Measurements from ENCODE around the gene ME2.

ME2 gene

DNA sequence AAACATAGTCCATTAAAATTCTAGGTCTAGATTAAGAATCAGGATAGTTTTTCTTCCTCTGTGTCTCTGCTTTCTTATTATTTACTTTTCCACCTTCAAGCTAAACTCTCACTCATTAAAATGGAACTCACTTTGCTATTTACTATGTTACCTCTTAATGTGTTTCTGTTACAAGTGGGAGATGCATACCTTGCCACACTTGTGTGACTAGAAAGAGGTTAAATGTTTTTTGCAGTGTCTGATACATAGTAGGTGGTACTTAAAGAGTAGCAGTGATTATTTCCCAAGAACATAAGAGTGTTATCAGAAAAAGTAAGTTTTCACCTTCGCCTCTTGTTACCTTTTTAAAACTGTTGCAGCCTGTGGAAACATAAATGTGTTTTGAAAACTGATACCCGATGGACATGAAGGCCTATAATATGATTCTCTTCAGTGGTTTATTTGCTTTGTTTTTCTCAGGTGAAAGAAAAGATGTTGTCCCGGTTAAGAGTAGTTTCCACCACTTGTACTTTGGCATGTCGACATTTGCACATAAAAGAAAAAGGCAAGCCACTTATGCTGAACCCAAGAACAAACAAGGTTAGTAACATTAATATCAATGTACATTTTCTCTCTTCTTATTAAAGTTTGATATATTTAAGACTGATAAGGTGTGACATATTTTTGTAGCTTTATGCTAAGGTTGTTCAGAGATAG lies 16.6 kb downstream of the ME2 start:
- Histone ChIP-seq H3K27me3 (ENCODE audit: low read depth, low read length) (no peaks in the 10 kb centered on the region), H3K4me2 (ENCODE audit: low read length) (no peak overlapping the region), H3K4me1 (ENCODE audit: low read length) (peaks cover 7% of the 10 kb centered on the region), H3K9ac (ENCODE audit: low read length) (no peak overlapping the region), H3K9me3 (ENCODE audit: insufficient read depth, low read length) (peaks cover 4% of the 10 kb centered on the region; the same call in 1 of the 2 replicates), H2AFZ (ENCODE audit: low read depth, low read length) (no peak overlapping the region), H3K27ac (ENCODE audit: low read length) (no peak overlapping the region), H3K79me2 (ENCODE audit: low read length) (peaks cover 43% of the 10 kb centered on the region), H4K20me1 (ENCODE audit: insufficient read depth, low read length) (peaks cover 9% of the 10 kb centered on the region; the same call in 1 of the 2 replicates), H3K36me3 (replicated peaks; ENCODE audit: low read depth, low read length) (peaks cover 49% of the 10 kb centered on the region), H3K4me3 (ENCODE audit: low read length) (no peak overlapping the region)
- TF ChIP-seq EZH2phosphoT487 (IDR thresholded peaks at IDR 0.05; ENCODE audit: low read depth) (no peak), CTCF (IDR thresholded peaks at IDR 0.05; ENCODE audit: low read depth, low read length) (no peak)

- TF ChIP-seq EZH2phosphoT487 (IDR thresholded peaks at IDR 0.05; ENCODE audit: low read depth): no peak
- no peak overlapping the region for H3K4me2 ChIP-seq (ENCODE audit: low read length)
- H3K9ac ChIP-seq (ENCODE audit: low read length): no peak overlapping the region
- H3K9me3 ChIP-seq (ENCODE audit: insufficient read depth, low read length): peaks cover 4% of the 10 kb centered on the region; the same call in 1 of the 2 replicates
- no peak overlapping the region for H2AFZ ChIP-seq (ENCODE audit: low read depth, low read length)
- H3K36me3 ChIP-seq (replicated peaks; ENCODE audit: low read depth, low read length): peaks cover 52% of the 10 kb centered on the region
- H3K79me2 ChIP-seq (ENCODE audit: low read length): peaks cover 37% of the 10 kb centered on the region
- H3K27ac ChIP-seq (ENCODE audit: low read length): no peak overlapping the region
- H3K27me3 ChIP-seq (ENCODE audit: low read depth, low read length): no peaks in the 10 kb centered on the region
- H3K4me1 ChIP-seq (ENCODE audit: low read length): peaks cover 13% of the 10 kb centered on the region
- H4K20me1 ChIP-seq (ENCODE audit: insufficient read depth, low read length): peaks cover 6% of the 10 kb centered on the region; the same call in 1 of the 2 replicates
- H3K4me3 ChIP-seq (ENCODE audit: low read length): no peak overlapping the region
Measured at GRCh38 chr18:50896093-50896492, 17.2 kb downstream of the ME2 start.

DNA sequence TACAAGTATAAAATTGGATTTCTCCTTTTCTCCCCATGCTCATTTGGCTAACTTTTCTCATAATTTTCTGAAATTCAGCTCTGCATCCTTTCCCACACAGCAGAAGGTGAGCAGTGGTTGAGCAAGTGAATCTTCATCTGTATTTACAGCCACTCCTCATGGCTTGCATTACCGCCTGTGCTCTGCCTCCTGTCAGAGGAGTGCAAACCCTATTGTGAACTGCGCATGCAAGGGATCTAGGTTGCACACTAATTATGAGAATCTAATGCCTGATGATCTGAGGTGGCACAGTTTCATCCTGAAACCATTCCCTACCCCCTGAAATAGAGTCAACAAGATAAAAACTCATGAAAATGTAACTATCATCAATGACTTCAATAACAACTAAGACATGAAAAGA lies 20.0 kb downstream of the ME2 start:
- Histone ChIP-seq H3K36me3 (replicated peaks; ENCODE audit: low read depth, low read length) (peaks cover 56% of the 10 kb centered on the region), H3K4me3 (ENCODE audit: low read length) (no peak overlapping the region)
- no peak for TF ChIP-seq EZH2phosphoT487 (IDR thresholded peaks at IDR 0.05; ENCODE audit: low read depth)
- no peak for TF ChIP-seq CTCF (IDR thresholded peaks at IDR 0.05; ENCODE audit: low read depth, low read length)

GRCh38 chr18:50902797-50903196 lies 23.9 kb downstream of the ME2 start:
- Histone ChIP-seq H3K79me2 (ENCODE audit: low read length) (peaks cover 46% of the 10 kb centered on the region), H3K36me3 (replicated peaks; ENCODE audit: low read depth, low read length) (peaks cover 61% of the 10 kb centered on the region), H3K27ac (ENCODE audit: low read length) (no peak overlapping the region), H2AFZ (ENCODE audit: low read depth, low read length) (no peak overlapping the region), H3K9ac (ENCODE audit: low read length) (no peak overlapping the region), H4K20me1 (ENCODE audit: insufficient read depth, low read length) (0 out of 2 replicates have a peak, but pooled peaks cover 2% of the 10 kb centered on the region), H3K4me2 (ENCODE audit: low read length) (no peak overlapping the region), H3K4me3 (ENCODE audit: low read length) (no peak overlapping the region), H3K27me3 (ENCODE audit: low read depth, low read length) (no peaks in the 10 kb centered on the region), H3K9me3 (ENCODE audit: insufficient read depth, low read length) (peaks cover 4% of the 10 kb centered on the region; the same call in 1 of the 2 replicates), H3K4me1 (ENCODE audit: low read length) (peaks cover 14% of the 10 kb centered on the region)
- TF ChIP-seq CTCF (IDR thresholded peaks at IDR 0.05; ENCODE audit: low read depth, low read length): no peak
- no peak for TF ChIP-seq EZH2phosphoT487 (IDR thresholded peaks at IDR 0.05; ENCODE audit: low read depth)

More for the DNA sequence above, 20.0 kb downstream of the ME2 start:
- Histone ChIP-seq H3K9me3 (ENCODE audit: insufficient read depth, low read length) (peaks cover 4% of the 10 kb centered on the region; the same call in 1 of the 2 replicates), H3K9ac (ENCODE audit: low read length) (no peak overlapping the region), H3K27me3 (ENCODE audit: low read depth, low read length) (no peaks in the 10 kb centered on the region), H3K4me2 (ENCODE audit: low read length) (no peak overlapping the region), H2AFZ (ENCODE audit: low read depth, low read length) (no peak overlapping the region), H3K4me1 (ENCODE audit: low read length) (peaks cover 14% of the 10 kb centered on the region), H3K79me2 (ENCODE audit: low read length) (peaks cover 25% of the 10 kb centered on the region), H3K27ac (ENCODE audit: low read length) (no peak overlapping the region), H4K20me1 (ENCODE audit: insufficient read depth, low read length) (0 out of 2 replicates have a peak, but pooled peaks cover 3% of the 10 kb centered on the region)

Measured in OCI-LY3 (cell line).